Trophoblast cell (in vitro differentiated cells and primary cell): ENCODE measurements around the gene ABCC6.

ENCODE experiments used
- DNase-seq, 2 donors: peaks; one replicate each; pipeline ENCODE4 v3.0.0-alpha.2; 2016
- H2AFZ ChIP-seq: 2 replicates; pipeline ENCODE4 v1.6.1; 2013; ENCODE audit warnings: low read length, moderate library complexity, mild to moderate bottlenecking; ENCODE audit not compliant: insufficient read depth, poor library complexity
- H2AK5ac ChIP-seq: 2 replicates; pipeline ENCODE4 v1.6.1; 2013; ENCODE audit warnings: mild to moderate bottlenecking, low read length
- H2BK120ac ChIP-seq: 2 replicates; pipeline ENCODE4 v1.6.1; 2013; ENCODE audit warnings: low read length, mild to moderate bottlenecking, moderate library complexity; ENCODE audit not compliant: insufficient read depth, poor library complexity
- H2BK12ac ChIP-seq: 2 replicates; pipeline ENCODE4 v1.6.1; 2013; ENCODE audit warnings: mild to moderate bottlenecking, low read length, moderate library complexity
- H2BK5ac ChIP-seq: 2 replicates; pipeline ENCODE4 v1.6.1; 2013; ENCODE audit warnings: low read length, low read depth, moderate library complexity, mild to moderate bottlenecking; ENCODE audit not compliant: poor library complexity
- H3K14ac ChIP-seq: 2 replicates; pipeline ENCODE4 v1.6.1; 2013; ENCODE audit warnings: mild to moderate bottlenecking, low read length
- H3K18ac ChIP-seq: 2 replicates; pipeline ENCODE4 v1.6.1; 2013; ENCODE audit warnings: mild to moderate bottlenecking, low read length
- H3K23ac ChIP-seq: 2 replicates; pipeline ENCODE4 v1.6.1; 2013; ENCODE audit warnings: low read length
- H3K27ac ChIP-seq: 2 replicates; pipeline ENCODE4 v1.5.1; 2013; ENCODE audit warnings: low read depth, mild to moderate bottlenecking, inconsistent platforms, low read length, moderate library complexity
- H3K27me3 ChIP-seq: 2 replicates; pipeline ENCODE4 v1.6.1; 2013; ENCODE audit warnings: inconsistent platforms, mild to moderate bottlenecking, low read length, moderate library complexity; ENCODE audit not compliant: insufficient read depth
- H3K36me3 ChIP-seq, 2 experiments: 1 replicate in 1 of 2; 2 replicates in 1 of 2; pipeline ENCODE4 v1.6.1; 2013; ENCODE audit warnings: low read length in 2 of 2, mild to moderate bottlenecking in 2 of 2, moderate library complexity in 1 of 2; ENCODE audit not compliant: insufficient read depth in 2 of 2, control insufficient read depth in 1 of 2
- H3K4ac ChIP-seq: 2 replicates; pipeline ENCODE4 v1.6.1; 2013; ENCODE audit warnings: low read depth, mild to moderate bottlenecking, low read length, moderate library complexity
- H3K4me1 ChIP-seq, 2 experiments: 1 replicate in 1 of 2; 2 replicates in 1 of 2; pipeline ENCODE4 v1.6.1; 2013; ENCODE audit warnings: low read length in 2 of 2, mild to moderate bottlenecking in 2 of 2, moderate library complexity in 1 of 2; ENCODE audit not compliant: insufficient read depth in 2 of 2, control insufficient read depth in 1 of 2
- H3K4me2 ChIP-seq: 2 replicates; pipeline ENCODE4 v1.6.1; 2013; ENCODE audit warnings: inconsistent platforms, mild to moderate bottlenecking, low read length, moderate library complexity
- H3K4me3 ChIP-seq: 2 replicates; pipeline ENCODE4 v1.5.1; 2013; ENCODE audit warnings: mild to moderate bottlenecking, low read depth, low read length, inconsistent platforms
- H3K79me1 ChIP-seq: one replicate; pipeline ENCODE4 v1.6.1; 2013; ENCODE audit warnings: low read length
- H3K79me2 ChIP-seq: 2 replicates; pipeline ENCODE4 v1.6.1; 2013; ENCODE audit warnings: low read length, mild to moderate bottlenecking; ENCODE audit not compliant: control insufficient read depth, insufficient read depth, poor library complexity
- H3K9ac ChIP-seq: 2 replicates; pipeline ENCODE4 v1.6.1; 2013; ENCODE audit warnings: mild to moderate bottlenecking, low read length
- H3K9me3 ChIP-seq: 2 replicates; pipeline ENCODE4 v1.6.1; 2013; ENCODE audit warnings: low read depth, mild to moderate bottlenecking, control low read depth, inconsistent platforms, low read length; ENCODE audit not compliant: insufficient read depth
- H4K12ac ChIP-seq: 2 replicates; pipeline ENCODE4 v1.6.1; 2013; ENCODE audit warnings: low read depth, mild to moderate bottlenecking, low read length, moderate library complexity
- H4K8ac ChIP-seq: 2 replicates; pipeline ENCODE4 v1.6.1; 2013; ENCODE audit warnings: low read depth, mild to moderate bottlenecking, low read length, moderate library complexity
- H4K91ac ChIP-seq: one replicate; pipeline ENCODE4 v1.6.1; 2013; ENCODE audit warnings: low read depth, mild to moderate bottlenecking, low read length, moderate library complexity
- WGBS: extraction: QIAGEN DNeasy Blood & Tissue Kit; methylation state at CpG from one replicate; pipeline ENCODE4 v1.1.7; 2013; ENCODE audit warnings: missing lambda C conversion rate; ENCODE audit not compliant: insufficient read length, insufficient coverage; ENCODE audit errors: extremely low coverage; 5-methylcytosine and 5-hydroxymethylcytosine counted together

ABCC6 gene

DNA sequence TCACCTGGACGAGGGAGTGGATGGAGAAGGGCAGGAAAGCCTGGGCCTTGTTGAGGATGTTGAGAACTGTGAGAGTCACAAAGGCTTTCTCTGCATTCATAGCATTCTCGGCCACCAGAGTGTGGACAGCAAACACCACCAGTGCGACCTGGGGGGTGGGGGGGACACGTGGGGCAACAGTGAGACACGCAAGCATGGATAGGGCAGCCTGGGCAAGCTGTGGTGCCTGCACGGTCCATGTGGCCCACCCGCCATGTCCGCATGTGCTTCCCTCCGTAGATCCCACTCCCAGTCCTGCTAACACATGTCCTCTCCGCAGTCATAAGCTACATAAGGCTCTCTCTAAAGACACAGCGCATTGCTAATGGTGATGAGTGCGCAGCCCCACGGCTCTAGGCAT lies 34.5 kb downstream of the ABCC6 start:
- Histone ChIP-seq H3K79me1 (no peaks in the 10 kb centered on the region), H3K23ac (no peak overlapping the region), H3K4me2 (no peak overlapping the region), H2BK5ac (no peak overlapping the region), H3K18ac (no peak overlapping the region), H3K36me3 (no peaks in the 10 kb centered on the region), H3K9me3 (no peaks in the 10 kb centered on the region), H3K27me3 (no peaks in the 10 kb centered on the region), H3K4ac (no peak overlapping the region), H3K14ac (no peak overlapping the region), H2BK12ac (no peak overlapping the region), H3K27ac (no peak overlapping the region), H2BK120ac (no peak overlapping the region), H4K8ac (no peak overlapping the region), H4K12ac (no peak overlapping the region), H2AK5ac (no peak overlapping the region), H4K91ac (no peak overlapping the region), H3K79me2 (no peaks in the 10 kb centered on the region), H3K9ac (no peak overlapping the region), H3K4me3 (no peak overlapping the region), H2AFZ (no peak overlapping the region), H3K4me1 (no peaks in the 10 kb centered on the region)
- DNase-seq: no peak
- WGBS: no CpG with 5 or more reads among the region's 13 CpGs

DNA sequence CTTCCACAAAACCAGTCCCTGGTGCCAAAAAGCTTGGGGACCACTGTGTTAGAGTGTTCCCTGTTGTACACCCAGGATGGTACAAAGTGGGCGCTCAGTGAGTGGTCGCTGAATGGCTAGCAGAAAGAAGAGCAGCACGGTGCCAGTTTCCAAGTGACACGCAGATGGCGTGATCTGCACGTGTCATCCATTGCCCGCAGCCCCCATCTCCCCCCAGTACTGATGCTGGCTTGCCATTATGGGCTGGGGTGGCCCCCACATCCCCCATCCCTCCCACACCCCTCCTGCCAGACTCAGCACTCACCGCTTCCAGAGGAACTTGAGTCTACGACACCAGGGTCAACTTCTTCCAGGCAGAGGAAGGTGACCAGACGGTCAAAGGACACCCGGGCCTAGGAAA lies 36.5 kb downstream of the ABCC6 start:
- H3K36me3 ChIP-seq: no peaks in the 10 kb centered on the region
- H3K4me2 ChIP-seq: no peak overlapping the region
- no peak overlapping the region for H2AK5ac ChIP-seq
- H3K23ac ChIP-seq: no peak overlapping the region
- no peak overlapping the region for H3K4ac ChIP-seq
- H3K14ac ChIP-seq: no peak overlapping the region
- no peak overlapping the region for H2BK5ac ChIP-seq
- H2BK120ac ChIP-seq: no peak overlapping the region
- no peaks in the 10 kb centered on the region for H3K79me1 ChIP-seq
- H4K91ac ChIP-seq: no peak overlapping the region
- no peak overlapping the region for H3K27ac ChIP-seq
- no peaks in the 10 kb centered on the region for H3K4me1 ChIP-seq
- no peaks in the 10 kb centered on the region for H3K27me3 ChIP-seq
- H4K12ac ChIP-seq: no peak overlapping the region
- H2AFZ ChIP-seq: no peak overlapping the region
- no CpG with 5 or more reads among the region's 11 CpGs for WGBS
- no peak overlapping the region for H3K9ac ChIP-seq
- H4K8ac ChIP-seq: no peak overlapping the region
- no peak overlapping the region for H3K4me3 ChIP-seq
- no peaks in the 10 kb centered on the region for H3K79me2 ChIP-seq
- no peaks in the 10 kb centered on the region for H3K9me3 ChIP-seq
- H3K18ac ChIP-seq: no peak overlapping the region
- no peak for DNase-seq
- no peak overlapping the region for H2BK12ac ChIP-seq

DNA sequence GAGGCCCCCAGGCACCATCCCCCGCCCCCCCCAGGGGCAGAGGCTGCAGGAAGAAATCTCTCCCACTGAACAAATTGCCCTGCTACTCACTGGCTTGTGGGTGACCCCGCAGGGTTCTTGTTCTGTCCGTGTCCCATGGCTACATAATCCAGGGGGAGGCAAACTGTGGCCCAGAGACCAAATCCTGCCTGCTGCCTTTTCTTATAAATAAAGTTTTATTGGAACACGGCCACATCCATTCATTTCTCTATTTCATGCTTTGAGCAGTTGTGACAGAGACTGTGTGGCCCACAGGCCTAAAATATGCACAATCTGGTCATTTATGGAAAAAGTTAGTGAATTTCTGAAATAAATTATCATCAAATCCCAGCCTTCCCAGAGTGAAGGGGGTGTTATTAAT lies 38.2 kb downstream of the ABCC6 start:
- no peaks in the 10 kb centered on the region for H3K4me1 ChIP-seq

DNA sequence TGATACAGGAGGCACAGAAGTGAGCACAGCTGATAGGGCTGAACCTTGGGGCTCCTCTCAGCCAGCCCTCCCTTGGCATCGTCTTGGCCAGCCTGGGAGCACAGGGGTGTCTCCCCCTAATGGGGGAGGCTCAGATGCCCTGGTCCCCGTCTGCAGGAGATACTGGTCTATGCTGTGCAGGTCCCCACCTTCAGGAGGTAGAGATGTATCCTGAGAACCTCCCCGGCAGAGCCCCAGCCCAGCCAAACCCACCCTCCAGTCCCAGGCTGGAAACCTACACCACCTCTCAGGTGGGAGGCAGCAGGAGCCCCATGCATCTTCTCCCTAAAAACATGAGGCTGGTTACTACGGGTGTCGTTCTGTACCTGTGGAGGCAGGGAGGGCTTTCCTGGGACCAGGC lies 38.7 kb downstream of the ABCC6 start:
- Histone ChIP-seq H3K4me3 (no peak overlapping the region), H2BK5ac (no peak overlapping the region), H4K8ac (no peak overlapping the region), H3K18ac (no peak overlapping the region), H3K9ac (no peak overlapping the region), H3K4ac (no peak overlapping the region), H2AFZ (no peak overlapping the region), H3K79me1 (no peaks in the 10 kb centered on the region), H3K36me3 (no peaks in the 10 kb centered on the region), H3K27me3 (no peaks in the 10 kb centered on the region), H3K4me2 (no peak overlapping the region), H3K9me3 (no peaks in the 10 kb centered on the region), H4K12ac (no peak overlapping the region), H2BK12ac (no peak overlapping the region), H3K23ac (no peak overlapping the region), H2BK120ac (no peak overlapping the region), H3K4me1 (no peaks in the 10 kb centered on the region), H3K14ac (no peak overlapping the region), H3K27ac (no peak overlapping the region), H3K79me2 (no peaks in the 10 kb centered on the region), H2AK5ac (no peak overlapping the region), H4K91ac (no peak overlapping the region)
- DNase-seq: no peak
- no CpG with 5 or more reads among the region's 5 CpGs for WGBS

More for the DNA sequence above, 38.2 kb downstream of the ABCC6 start:
- Histone ChIP-seq H3K4me2 (no peak overlapping the region), H3K23ac (no peak overlapping the region), H3K4ac (no peak overlapping the region), H3K9ac (no peak overlapping the region), H4K8ac (no peak overlapping the region), H3K4me3 (no peak overlapping the region), H3K27me3 (no peaks in the 10 kb centered on the region), H3K36me3 (no peaks in the 10 kb centered on the region), H2BK12ac (no peak overlapping the region), H3K27ac (no peak overlapping the region), H3K79me2 (no peaks in the 10 kb centered on the region), H3K79me1 (no peaks in the 10 kb centered on the region), H3K9me3 (no peaks in the 10 kb centered on the region), H3K14ac (no peak overlapping the region), H2BK5ac (no peak overlapping the region), H3K18ac (no peak overlapping the region), H4K12ac (no peak overlapping the region), H2AFZ (no peak overlapping the region), H2BK120ac (no peak overlapping the region), H2AK5ac (no peak overlapping the region), H4K91ac (no peak overlapping the region)
- no peak for DNase-seq
- no CpG with 5 or more reads among the region's 4 CpGs for WGBS
